Heart left ventricle (tissue), 16 donors: Measurements from ENCODE around the gene NDUFAF7. TPM values are rescaled to one million over a fixed set of nuclear protein-coding genes. Genes with fewer than 3 reads are reported as not detected.
"Not testable (repeated sequence)": the region's sequence is repeated elsewhere in the genome, so short reads cannot be mapped to it uniquely, and the experiment has no call there.

Source experiments
- ATAC-seq, 4 donors: fragments of 200-7000 bp; cut with Tn5 transposase; one replicate each; pipeline ENCODE4 v1.9.1; 2020 to 2022; ENCODE audit warnings: moderate library complexity in 4 of 4, mild to moderate bottlenecking in 3 of 4, moderate number of reproducible peaks in 1 of 4
- DNase-seq, 5 donors: peaks; one replicate each; pipeline ENCODE4 v3.0.0-alpha.2; 2020
- H3K27ac ChIP-seq, 12 donors: fragments of 200-600 bp; sonication (generic) in 4 of 12; one replicate each; pipeline versions ENCODE4 v1.5.0 to v1.8.0; 2016 to 2022; ENCODE audit warnings: mild to moderate bottlenecking in 2 of 12
- H3K27me3 ChIP-seq, 9 donors: fragments of 200-600 bp; sonication (generic) in 2 of 9; one replicate each; pipeline versions ENCODE4 v1.5.1 to v1.8.0; 2016 to 2022; ENCODE audit warnings: mild to moderate bottlenecking in 3 of 9
- H3K36me3 ChIP-seq, 9 donors: fragments of 200-600 bp; sonication (generic) in 2 of 9; one replicate each; pipeline versions ENCODE4 v1.5.0 to v1.8.0; 2018 to 2022; ENCODE audit warnings: mild to moderate bottlenecking in 2 of 9
- H3K4me1 ChIP-seq, 12 donors: fragments of 200-600 bp; sonication (generic) in 4 of 12; one replicate each; pipeline versions ENCODE4 v1.5.0 to v1.8.0; 2016 to 2022; ENCODE audit warnings: mild to moderate bottlenecking in 3 of 12
- H3K4me3 ChIP-seq, 12 donors: fragments of 200-600 bp; sonication (generic) in 4 of 12; one replicate each; pipeline versions ENCODE4 v1.5.0 to v1.8.0; 2017 to 2022; ENCODE audit warnings: mild to moderate bottlenecking in 9 of 12, moderate library complexity in 4 of 12
- H3K9me3 ChIP-seq, 12 donors: fragments of 200-600 bp; sonication (generic) in 4 of 12; one replicate each; pipeline versions ENCODE4 v1.5.0 to v1.8.0; 2016 to 2022; ENCODE audit warnings: mild to moderate bottlenecking in 1 of 12
- CTCF ChIP-seq, 12 donors: fragments of 200-600 bp; sonication (generic) in 4 of 12; IDR thresholded peaks; one replicate each; pipeline versions ENCODE4 v1.5.0 to v1.8.0; 2018 to 2022; ENCODE audit warnings: antibody characterized with exemption in 12 of 12, mild to moderate bottlenecking in 5 of 12
- POLR2A ChIP-seq, 2 donors: fragments of 450-650 bp; IDR thresholded peaks; one replicate each; pipeline ENCODE4 v1.6.1; 2017; ENCODE audit warnings: antibody characterized with exemption in 2 of 2, mild to moderate bottlenecking in 2 of 2, moderate library complexity in 2 of 2
- WGBS, 4 donors: extraction: QIAGEN DNeasy Blood & Tissue Kit in 2 of 4; methylation state at CpG; one replicate each; pipeline versions ENCODE4 v1.1.5 to v1.1.7; 2013 to 2018; 5-methylcytosine and 5-hydroxymethylcytosine counted together
- intact Hi-C, 10 donors: fragments of 100-400 bp; cut with DNase I; formaldehyde crosslinking; loops; one replicate each; pipeline versions ENCODE4 v1.11.1 to v1.14.2; 2022
- polyA plus RNA-seq, 2 donors: library from polyadenylated mRNA; stranded (reverse); fragments of 200-250 nt; gene quantifications; one replicate each; pipeline ENCODE4 v1.2.3, GENCODE V29; 2013
- total RNA-seq, 9 donors: library from RNA; depleted of rRNA in 2 of 9; stranded (reverse); fragments of >200 nt in 2 of 9; fragmentation: NEBNext Ultra II Directional in 3 of 9; extraction: Animal tissue kit (Norgen Biotek cat#: 25700) in 3 of 9; gene quantifications; one replicate each; pipeline versions ENCODE4 v1.1.0 to v1.2.4, GENCODE V29; 2016 to 2023
- donor health status: ischemic (EF 13 %, LVEDD 7.1; RV severe dilation, severe dysfunction).
- donor health status: healthy with polysubstance abuse.
- donor health status: DM: no; HTN: yes; CAD: no.
- donor health status: DM: no; HTN: no; CAD: no.
- donor health status: ischemic (EF 25% LVEDD 6.9; RV normal size, moderate dysfunction).
- donor health status: ischemic (EF 25% LVEDD 5.7; RV mildly dilated, moderate dysfunction).
- donor health status: healthy.
- donor health status: DM: yes; HTN: yes; CAD: no.
- donor health status: ischemic (EF 35%, LVEDD 5.7; RV mildly dilated, moderate dysfunction).
- donor health status: nonischemic (EF 11% LVEDD 7.7; RV severe dilation, severe dysfunction).
- donor health status: DM: yes; HTN: yes; CAD: no.
- donor health status: PGD.
- donor health status: ischemic (EF 29% LVEDD 5.4; RV normal size, mild dysfunction).
- donor health status: nonischemic (EF 23%, LVEDD 6.1; RV moderate dilation, normal function).

The NDUFAF7 gene
- total and polyA plus RNA-seq, 11 donors: 15.8 to 33.0 (median 22.1) TPM

GRCh38 chr2:37291680-37292079 lies 60.2 kb downstream of the NDUFAF7 start:
- no peak for DNase-seq
- H3K9me3 ChIP-seq: no peaks in the 10 kb centered on the region
- H3K4me3 ChIP-seq: no peak overlapping the region
- no peak for TF ChIP-seq POLR2A (IDR thresholded peaks at IDR 0.05)
- TF ChIP-seq CTCF (IDR thresholded peaks at IDR 0.05): no peak
- intact Hi-C loops: no loop called here
- no peak for ATAC-seq
- H3K27ac ChIP-seq: no peak overlapping the region
- H3K27me3 ChIP-seq: no peaks in the 10 kb centered on the region
- 93 to 99% (median 95%) methylated on average over 2 of the region's 2 CpGs for WGBS, 4 donors
- no peaks in the 10 kb centered on the region for H3K4me1 ChIP-seq
- H3K36me3 ChIP-seq: peaks cover 0 to 65% (median 41%) of the 10 kb centered on the region in 9 donors

- H3K9me3 ChIP-seq, H3K27ac ChIP-seq, intact Hi-C loops, DNase-seq, H3K27me3 ChIP-seq, H3K4me1 ChIP-seq, H3K4me3 ChIP-seq, ATAC-seq: not testable (repeated sequence)
- WGBS, 4 donors: 95 to 100% (median 97%) methylated on average over 2 of the region's 2 CpGs
- peaks cover 0 to 34% (median 14%) of the 10 kb centered on the region in 9 donors for H3K36me3 ChIP-seq
Measured at GRCh38 chr2:37294858-37295257, 63.4 kb downstream of the NDUFAF7 start.

- H3K4me3 ChIP-seq: no peak overlapping the region
- no peaks in the 10 kb centered on the region for H3K27me3 ChIP-seq
- no peaks in the 10 kb centered on the region for H3K9me3 ChIP-seq
- TF ChIP-seq POLR2A (IDR thresholded peaks at IDR 0.05) (no peak), CTCF (IDR thresholded peaks at IDR 0.05) (no peak)
- intact Hi-C loops: no loop called here
- WGBS, 4 donors: 88 to 91% (median 89%) methylated on average over 1 of the region's 1 CpG
- no peak overlapping the region for H3K27ac ChIP-seq
- no peak for ATAC-seq
- H3K36me3 ChIP-seq: peaks cover 0 to 27% (median 9%) of the 10 kb centered on the region in 9 donors
- no peaks in the 10 kb centered on the region for H3K4me1 ChIP-seq
- DNase-seq: no peak
Measured at GRCh38 chr2:37295469-37296073, 64.1 kb downstream of the NDUFAF7 start.

- intact Hi-C loops: no loop called here
Measured at GRCh38 chr2:37297632-37298031, 66.2 kb downstream of the NDUFAF7 start.

More at GRCh38 chr2:37297632-37298031, 66.2 kb downstream of the NDUFAF7 start:
- Histone ChIP-seq H3K4me3 (no peak overlapping the region), H3K27me3 (no peaks in the 10 kb centered on the region), H3K4me1 (peaks cover 0 to 6% (median 0%) of the 10 kb centered on the region in 12 donors), H3K27ac (no peak overlapping the region), H3K36me3 (peaks cover 0 to 7% (median 0%) of the 10 kb centered on the region in 9 donors), H3K9me3 (no peaks in the 10 kb centered on the region)
- TF ChIP-seq CTCF (IDR thresholded peaks at IDR 0.05) (no peak), POLR2A (IDR thresholded peaks at IDR 0.05) (no peak)
- ATAC-seq (no peak), DNase-seq (no peak)

Other genes with a start within 250 kb of the NDUFAF7 start
- 10 to 100 TPM; 16.3 to 22.8 (median 18.8) TPM for gene HEATR5B, start 147.3 kb upstream of the NDUFAF7 start, total RNA-seq
- 1 to 10 TPM; 6.7 to 8.0 TPM for gene HEATR5B, start 147.3 kb upstream of the NDUFAF7 start, polyA plus RNA-seq
- 1 to 10 TPM; 3.2 to 9.4 (median 5.6) TPM for gene GPATCH11, start 147.1 kb upstream of the NDUFAF7 start, total RNA-seq
- 1 to 10 TPM; 3.4 to 4.7 TPM for gene GPATCH11, start 147.1 kb upstream of the NDUFAF7 start, polyA plus RNA-seq
- 10 to 100 TPM; 12.5 to 38.2 (median 19.6) TPM for gene EIF2AK2, start 74.7 kb upstream of the NDUFAF7 start, total RNA-seq
- gene EIF2AK2, start 74.7 kb upstream of the NDUFAF7 start, polyA plus RNA-seq: 1 to 10 TPM; 4.9 to 5.0 TPM
- gene SULT6B1, start 43.0 kb upstream of the NDUFAF7 start, total RNA-seq: not detected
- gene SULT6B1, start 43.0 kb upstream of the NDUFAF7 start, polyA plus RNA-seq: not detected
- gene CEBPZOS, start 35.2 kb upstream of the NDUFAF7 start, total RNA-seq: 10 to 100 TPM; 32.1 to 64.1 (median 54.2) TPM
- gene CEBPZOS, start 35.2 kb upstream of the NDUFAF7 start, polyA plus RNA-seq: 100 to 1,000 TPM in 1 of 2 donors, 10 to 100 TPM in 1; 35.1 to 118 TPM
- gene CEBPZ, start 62 bp upstream of the NDUFAF7 start, total RNA-seq: 10 to 100 TPM; 17.4 to 31.5 (median 25.3) TPM
- gene CEBPZ, start 62 bp upstream of the NDUFAF7 start, polyA plus RNA-seq: 10 to 100 TPM; 34.6 to 50.9 TPM
- 10 to 100 TPM in 8 of 9 donors, 1 to 10 TPM in 1; 9.6 to 24.5 (median 12.5) TPM for gene PRKD3, start 93.2 kb downstream of the NDUFAF7 start, total RNA-seq
- 1 to 10 TPM; 3.4 to 7.6 TPM for gene PRKD3, start 93.2 kb downstream of the NDUFAF7 start, polyA plus RNA-seq
- 1 to 10 TPM; 1.5 to 7.2 (median 2.8) TPM for gene QPCT, start 113.0 kb downstream of the NDUFAF7 start, total RNA-seq
- 1 to 10 TPM; 1.3 to 4.0 TPM for gene QPCT, start 113.0 kb downstream of the NDUFAF7 start, polyA plus RNA-seq